ENCODE measurements around the gene ARAP3. TPM values are rescaled to one million over a fixed set of nuclear protein-coding genes. Genes with fewer than 3 reads are reported as not detected.

The ARAP3 gene
- total and polyA plus RNA-seq, 2 experiments from 2014 or later = 18.4 to 33.2 TPM

GRCh38 chr5:141603923-141604717 lies 77.9 kb downstream of the ARAP3 start:
- Mint-ChIP-seq H3K9me3 (no peaks in the 10 kb centered on the region), H3K27ac (peak overlapping the region; percentile 22; the same call in 1 of the 2 replicates), H3K36me3 (ENCODE audit: low read depth) (no peaks in the 10 kb centered on the region), H3K4me1 (peaks cover 6% of the 10 kb centered on the region), H3K27me3 (ENCODE audit: insufficient read depth, low read depth, poor library complexity) (no peaks in the 10 kb centered on the region), H3K4me3 (no peak overlapping the region)
- no peak overlapping the region for H3K4me2 ChIP-seq
- no peaks in the 10 kb centered on the region for H3K36me3 ChIP-seq (ENCODE audit: insufficient read depth)
- no peak overlapping the region for H3K27ac ChIP-seq (ENCODE audit: low read depth)
- TF ChIP-seq ZNF114 (CRISPR knock-in tag; IDR thresholded peaks at IDR 0.05) (no peak), ZNF331 (CRISPR knock-in tag; IDR thresholded peaks at IDR 0.05; ENCODE audit: low read depth) (no peak), REST (IDR thresholded peaks at IDR 0.05; ENCODE audit: unreplicated experiment) (no peak), JUNB (IDR thresholded peaks at IDR 0.05; ENCODE audit: unreplicated experiment) (no peak), NANOG (IDR thresholded peaks at IDR 0.05; ENCODE audit: borderline replicate concordance) (no peak), POLR2AphosphoS5 (IDR thresholded peaks at IDR 0.05; ENCODE audit: low read depth) (no peak), EZH2phosphoT487 (IDR thresholded peaks at IDR 0.05; ENCODE audit: unreplicated experiment) (no peak), ETS1 (IDR thresholded peaks at IDR 0.05) (no peak), ZNF462 (CRISPR knock-in tag; IDR thresholded peaks at IDR 0.05) (no peak), EZH2 (IDR thresholded peaks at IDR 0.05; ENCODE audit: low read depth, unreplicated experiment) (no peak), CREB1 (CRISPR knock-in tag; IDR thresholded peaks at IDR 0.05; ENCODE audit: low read depth) (no peak), CTCF (conservative IDR thresholded peaks at IDR 0.05; ENCODE audit: low read depth in 2 of 2) (no peak), STAT1 (IDR thresholded peaks at IDR 0.05; ENCODE audit: unreplicated experiment) (no peak)
- no peaks in the 10 kb centered on the region for H3K9me2 ChIP-seq (ENCODE audit: insufficient read depth)
- no peak overlapping the region for H3K4me3 ChIP-seq
- H2AFZ ChIP-seq = no peak overlapping the region
- ATAC-seq (peak; percentile 59), DNase-seq (ENCODE audit: low spot score) (peak; percentile 67)
- H3F3A ChIP-seq (replicated peaks; ENCODE audit: low read depth) = no peaks in the 10 kb centered on the region
- H4K20me1 ChIP-seq (replicated peaks; ENCODE audit: insufficient read depth) = peaks cover 23% of the 10 kb centered on the region
- H3K27me3 ChIP-seq (ENCODE audit: insufficient read depth) = no peaks in the 10 kb centered on the region
- H3K4me1 ChIP-seq (ENCODE audit: insufficient read depth) = no peaks in the 10 kb centered on the region
- peaks cover 98% of the 10 kb centered on the region for H3K79me2 ChIP-seq (replicated peaks; ENCODE audit: insufficient read depth)
